Measurements from ENCODE around the gene CST7.

Gene CST7

GRCh38 chr20:24950836-24951525 lies 1.9 kb downstream of the CST7 start:
- DNase-seq = no peak

DNA sequence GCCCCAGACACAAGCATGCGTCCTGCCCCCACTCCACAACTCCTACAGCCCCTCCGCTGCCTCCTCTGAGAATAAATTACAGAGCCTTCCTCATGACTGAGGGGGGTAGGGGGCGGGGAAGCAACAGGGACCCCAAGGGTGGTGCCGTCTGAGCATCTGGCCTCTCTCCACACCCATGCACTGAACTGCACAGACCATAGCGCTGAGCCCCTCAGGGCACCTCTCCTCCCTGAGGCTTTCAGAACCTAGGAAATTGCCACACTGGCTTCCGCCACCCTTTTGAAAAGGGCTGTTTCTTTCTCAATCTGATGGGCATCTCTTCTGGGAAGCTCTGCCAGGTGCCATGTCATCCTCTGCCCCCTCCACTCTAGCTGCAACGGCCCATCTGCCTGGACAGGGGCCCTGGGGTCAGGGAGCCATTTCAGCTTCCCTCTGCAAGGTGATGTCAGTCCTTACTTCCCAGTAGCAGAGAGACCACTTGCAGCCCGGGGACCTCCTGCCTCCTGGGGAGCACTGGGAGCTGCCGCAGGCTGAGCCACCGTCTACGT lies 2.5 kb downstream of the CST7 start:
- DNase-seq = no peak

DNA sequence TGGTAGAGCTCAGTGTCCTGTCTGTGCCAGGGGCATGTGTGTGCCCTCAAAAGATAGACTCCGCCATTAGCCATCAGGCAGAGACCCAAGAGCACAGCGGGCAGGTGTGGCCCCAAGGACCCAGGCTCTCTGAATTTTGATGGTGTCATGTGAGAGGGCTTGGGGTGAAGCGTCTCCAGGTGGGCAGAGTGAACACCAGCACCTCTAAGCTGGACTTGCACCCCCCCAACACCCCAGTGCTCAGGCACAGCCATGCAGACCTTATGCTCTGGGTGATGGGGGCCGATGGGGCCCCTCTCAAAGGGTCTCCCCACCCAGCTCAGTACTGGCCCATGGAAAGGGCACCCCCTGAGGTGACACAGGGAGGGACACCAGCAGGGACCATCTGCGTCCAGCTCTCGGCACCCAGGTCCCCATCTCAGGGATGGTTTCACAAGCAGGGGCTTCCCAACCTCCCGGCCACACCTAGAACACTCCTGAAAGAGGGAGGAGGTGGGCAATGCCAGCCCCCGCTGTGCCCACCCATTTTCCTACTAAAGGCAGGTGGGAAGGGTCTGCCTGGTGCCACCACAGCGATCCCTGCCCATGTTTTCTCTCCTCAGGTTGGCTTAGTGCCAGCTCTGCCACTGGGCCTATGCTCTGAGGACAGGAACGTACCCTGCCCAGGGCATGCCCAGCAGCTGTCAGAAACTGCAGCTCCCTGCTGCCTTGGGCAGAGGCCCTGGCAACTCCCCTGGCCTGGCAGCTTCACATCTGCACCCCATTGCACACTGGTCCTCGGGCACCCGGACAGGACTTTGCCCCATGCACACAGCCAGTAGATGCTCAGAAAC lies 3.5 kb downstream of the CST7 start:
- no peak for DNase-seq

- no peak for DNase-seq
Observed at GRCh38 chr20:24953209-24953575, 4.1 kb downstream of the CST7 start.

DNA sequence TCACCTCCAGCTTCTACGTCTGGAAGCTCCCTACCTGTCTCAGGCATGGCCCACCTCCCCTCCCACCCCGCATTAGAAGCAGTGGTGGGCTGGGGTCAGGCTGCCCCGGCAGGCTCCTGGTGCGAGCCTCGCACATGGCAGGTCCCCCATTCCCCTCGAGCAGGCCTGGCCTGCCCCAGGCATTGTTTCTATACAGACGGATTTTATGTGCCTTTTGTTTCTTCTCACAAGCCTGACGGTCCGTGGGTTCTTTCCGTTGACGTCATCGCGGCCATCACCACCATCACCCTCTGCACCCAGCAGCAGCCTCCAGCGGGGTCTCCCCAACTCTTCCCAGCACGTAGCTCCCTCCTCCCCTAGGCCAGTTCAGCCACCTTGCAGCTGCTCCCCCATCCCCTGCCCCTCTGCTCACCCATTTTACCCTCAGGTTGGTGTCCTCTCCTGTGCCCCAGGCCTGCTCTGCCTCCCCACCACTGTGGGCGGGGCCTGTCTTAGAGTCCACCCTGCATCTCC lies 4.6 kb downstream of the CST7 start:
- no peak for DNase-seq

GRCh38 chr20:24954151-24954550 lies 5.1 kb downstream of the CST7 start:
- DNase-seq = no peak

GRCh38 chr20:24954566-24954965 lies 5.5 kb downstream of the CST7 start:
- no peak for DNase-seq

- no peak for DNase-seq
Observed at GRCh38 chr20:24955045-24955444, 6.0 kb downstream of the CST7 start.

GRCh38 chr20:24956001-24956841 lies 7.2 kb downstream of the CST7 start:
- DNase-seq = no peak

DNA sequence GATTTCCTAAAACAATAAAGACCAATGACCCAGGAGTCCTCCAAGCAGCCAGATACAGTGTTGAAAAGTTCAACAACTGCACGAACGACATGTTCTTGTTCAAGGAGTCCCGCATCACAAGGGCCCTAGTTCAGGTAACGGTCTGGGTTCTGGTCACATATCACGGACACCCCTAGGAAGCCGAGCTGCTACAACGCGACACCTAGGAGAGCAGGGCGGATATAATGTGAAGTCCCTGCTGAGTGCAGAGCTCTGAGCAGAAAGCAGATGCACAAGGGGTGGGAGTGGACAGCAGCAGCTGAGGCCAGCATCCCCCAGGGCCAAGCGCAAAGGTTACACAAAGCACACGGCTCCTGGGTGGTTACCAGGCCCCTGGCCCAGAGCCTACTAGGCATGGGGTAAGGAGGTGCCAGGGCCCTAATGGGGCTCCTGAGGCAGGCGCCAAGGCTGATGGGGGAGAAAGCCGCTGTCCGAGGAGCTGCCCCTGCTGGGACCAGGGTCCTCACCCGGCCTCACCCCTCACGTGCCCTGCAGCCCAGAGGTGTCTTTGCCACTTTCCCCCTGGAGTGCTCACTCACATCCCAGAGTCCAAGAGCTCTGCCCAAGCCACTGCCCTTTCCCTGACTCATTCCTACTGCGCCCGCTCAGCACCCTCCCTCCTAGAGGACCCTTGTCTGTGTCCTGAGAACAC lies 8.4 kb downstream of the CST7 start:
- DNase-seq = no peak

DNA sequence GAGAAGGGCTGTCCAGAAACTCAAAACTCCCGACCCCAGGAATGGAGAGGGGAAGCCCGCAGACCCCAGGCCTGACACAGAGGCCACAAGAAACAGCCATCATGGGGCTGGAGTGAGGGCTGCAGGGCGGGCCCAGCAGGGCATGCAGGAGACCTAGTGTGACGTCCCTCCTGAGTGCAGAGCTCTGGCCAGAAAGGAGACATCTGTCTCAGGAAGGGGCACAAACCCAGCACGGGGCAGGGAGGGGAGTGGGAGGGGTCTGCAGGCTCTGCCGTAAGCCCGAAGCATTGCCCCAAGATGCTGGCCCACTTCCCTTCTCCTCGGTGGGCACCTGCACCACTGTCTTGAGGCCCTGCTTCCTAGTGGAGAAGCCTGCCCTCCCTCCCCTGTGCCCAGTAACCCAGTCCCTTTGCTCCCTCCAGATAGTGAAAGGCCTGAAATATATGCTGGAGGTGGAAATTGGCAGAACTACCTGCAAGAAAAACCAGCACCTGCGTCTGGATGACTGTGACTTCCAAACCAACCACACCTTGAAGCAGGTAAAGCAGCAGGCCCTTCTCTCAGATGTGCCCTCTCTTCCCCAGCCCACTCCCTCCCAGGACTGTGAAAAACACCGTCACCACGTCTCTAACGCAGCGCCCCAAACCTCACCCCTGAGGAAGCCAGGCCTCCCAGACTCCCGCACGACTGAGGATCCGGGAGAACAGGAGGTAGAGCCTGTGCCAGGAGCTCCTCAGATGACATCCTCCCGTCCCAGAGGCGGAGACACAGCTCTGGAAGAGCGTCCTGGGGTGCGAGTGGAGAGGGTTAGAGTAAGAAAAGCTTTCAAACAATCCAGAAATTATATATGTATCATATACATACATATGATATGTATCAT lies 9.7 kb downstream of the CST7 start:
- DNase-seq = no peak

DNA sequence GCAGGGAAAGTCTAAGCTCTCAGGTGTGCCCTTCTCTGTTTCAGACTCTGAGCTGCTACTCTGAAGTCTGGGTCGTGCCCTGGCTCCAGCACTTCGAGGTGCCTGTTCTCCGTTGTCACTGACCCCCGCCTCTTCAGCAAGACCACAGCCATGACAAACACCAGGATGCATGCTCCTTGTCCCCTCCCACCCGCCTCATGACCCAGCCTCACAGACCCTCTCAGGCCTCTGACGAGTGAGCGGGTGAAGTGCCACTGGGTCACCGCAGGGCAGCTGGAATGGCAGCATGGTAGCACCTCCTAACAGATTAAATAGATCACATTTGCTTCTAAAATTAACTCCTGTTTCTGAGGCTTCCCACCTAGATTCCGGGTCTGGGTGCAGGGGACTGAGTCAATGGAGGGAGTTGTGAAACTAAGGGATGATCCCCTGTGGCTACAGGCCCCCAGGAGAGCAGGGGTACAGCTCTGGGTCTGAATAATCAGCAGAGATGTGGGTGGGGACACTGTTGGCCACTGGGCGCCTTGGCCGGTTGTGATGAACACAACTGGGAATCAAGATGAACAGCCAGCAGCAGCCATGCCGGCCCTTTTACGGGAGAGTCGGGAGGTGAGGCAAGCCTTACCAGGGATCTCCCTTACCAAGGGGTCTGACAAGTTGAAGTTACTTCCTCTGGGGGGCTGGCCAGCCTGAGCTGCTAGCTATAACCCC lies 10.7 kb downstream of the CST7 start:
- no peak for DNase-seq

DNA sequence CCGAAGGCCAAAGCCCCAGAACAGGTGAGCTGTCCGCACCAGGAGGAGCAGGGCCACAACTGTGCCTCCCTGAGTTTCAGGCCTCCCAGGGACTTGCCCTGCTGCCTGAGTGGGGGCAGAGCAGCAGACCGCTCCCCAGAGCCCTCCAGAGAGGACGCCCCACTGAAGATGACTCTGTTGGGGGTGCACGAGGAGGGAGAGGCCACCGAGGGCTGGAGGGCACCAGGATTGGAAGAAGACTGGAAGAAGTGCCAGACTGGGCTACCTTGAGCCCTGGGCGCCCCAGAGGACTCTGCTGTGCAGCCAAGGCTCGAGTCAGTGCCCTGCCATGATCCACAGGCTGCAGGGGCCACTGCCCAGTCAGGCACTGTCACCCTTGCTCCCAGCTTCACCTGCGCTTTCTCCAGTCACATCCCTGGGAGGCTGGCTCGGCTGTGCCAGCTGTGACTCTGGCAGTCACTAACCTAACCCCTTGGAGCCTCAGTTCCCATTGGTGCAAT lies 11.3 kb downstream of the CST7 start:
- DNase-seq = no peak

GRCh38 chr20:24960861-24961260 lies 11.8 kb downstream of the CST7 start:
- no peak for DNase-seq

DNA sequence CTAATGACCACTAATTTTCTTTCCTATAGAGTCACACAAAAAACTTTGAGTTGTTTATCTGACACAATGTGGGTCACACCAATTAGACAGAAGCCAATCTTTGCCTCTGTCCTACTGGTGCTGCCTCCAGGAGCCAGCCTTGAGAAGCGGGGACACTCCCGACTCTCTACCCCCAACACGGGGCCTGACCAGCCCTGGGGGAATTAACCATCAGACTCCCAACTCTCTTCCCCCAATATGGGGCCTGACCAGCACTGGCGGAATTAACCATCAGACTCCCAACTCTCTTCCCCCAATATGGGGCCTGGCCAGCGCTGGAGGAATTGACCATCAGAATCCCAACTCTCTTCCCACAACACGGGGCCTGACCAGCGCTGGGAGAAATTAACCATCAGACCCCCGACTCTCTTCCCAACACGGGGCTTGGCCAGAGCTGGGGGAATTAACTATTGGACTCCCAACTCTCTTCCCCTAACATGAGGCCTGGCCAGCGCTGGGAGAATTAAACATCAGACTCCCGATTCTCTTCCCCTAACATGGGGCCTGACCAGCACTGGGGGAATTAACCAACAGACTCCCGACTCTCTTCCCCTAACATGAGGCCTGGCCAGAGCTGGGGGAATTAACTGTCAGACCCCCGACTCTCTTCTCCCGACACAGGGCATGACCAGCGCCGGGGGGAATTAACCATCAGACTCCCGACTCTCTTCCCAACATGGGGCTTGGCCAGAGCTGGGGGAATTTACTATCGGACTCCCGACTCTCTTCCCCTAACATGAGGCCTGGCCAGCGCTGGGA lies 12.5 kb downstream of the CST7 start:
- no peak for DNase-seq

DNA sequence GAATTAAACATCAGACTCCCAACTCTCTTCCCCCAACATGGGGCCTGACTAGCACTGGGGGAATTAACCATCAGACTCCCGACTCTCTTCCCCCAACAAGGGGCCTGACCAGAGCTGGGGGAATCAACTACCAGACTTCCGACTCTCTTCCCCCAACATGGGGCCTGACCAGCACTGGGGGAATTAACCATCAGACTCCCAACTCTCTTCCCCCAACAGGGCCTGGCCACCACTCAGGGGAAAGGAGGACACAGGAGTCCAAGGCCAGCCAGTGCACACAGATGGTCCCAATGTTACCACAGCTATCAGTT lies 13.1 kb downstream of the CST7 start:
- DNase-seq = no peak

- DNase-seq = no peak
Observed at GRCh38 chr20:24962510-24962909, 13.4 kb downstream of the CST7 start.

GRCh38 chr20:24963672-24964505 lies 14.8 kb downstream of the CST7 start:
- no peak for DNase-seq

DNA sequence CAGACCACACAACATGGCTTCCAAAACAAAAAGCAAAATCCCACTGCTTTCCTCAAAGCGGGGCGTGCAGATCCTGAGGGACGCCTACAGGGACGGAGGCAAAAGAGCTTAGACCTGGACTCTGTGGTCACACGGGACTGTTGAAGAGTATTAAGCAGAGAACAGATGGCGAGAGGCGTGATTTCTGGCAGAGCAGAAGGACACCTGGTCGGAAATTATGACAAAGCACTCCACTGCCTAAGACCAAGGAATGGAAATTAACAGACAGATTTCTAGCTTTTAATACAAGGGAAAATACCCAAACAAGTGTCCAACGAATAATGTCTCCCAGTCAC lies 15.4 kb downstream of the CST7 start:
- no peak for DNase-seq
